ENCODE results near the gene KCNJ1. TPM values are rescaled to one million over a fixed set of nuclear protein-coding genes. Genes with fewer than 3 reads are reported as not detected.
A peak's percentile ranks its signal among the peaks of the same experiment; 100 is the strongest.

The KCNJ1 gene
- total and polyA plus RNA-seq, 10 donors = 0.02 to 0.09 (median 0.03) TPM; not detected in 7

DNA sequence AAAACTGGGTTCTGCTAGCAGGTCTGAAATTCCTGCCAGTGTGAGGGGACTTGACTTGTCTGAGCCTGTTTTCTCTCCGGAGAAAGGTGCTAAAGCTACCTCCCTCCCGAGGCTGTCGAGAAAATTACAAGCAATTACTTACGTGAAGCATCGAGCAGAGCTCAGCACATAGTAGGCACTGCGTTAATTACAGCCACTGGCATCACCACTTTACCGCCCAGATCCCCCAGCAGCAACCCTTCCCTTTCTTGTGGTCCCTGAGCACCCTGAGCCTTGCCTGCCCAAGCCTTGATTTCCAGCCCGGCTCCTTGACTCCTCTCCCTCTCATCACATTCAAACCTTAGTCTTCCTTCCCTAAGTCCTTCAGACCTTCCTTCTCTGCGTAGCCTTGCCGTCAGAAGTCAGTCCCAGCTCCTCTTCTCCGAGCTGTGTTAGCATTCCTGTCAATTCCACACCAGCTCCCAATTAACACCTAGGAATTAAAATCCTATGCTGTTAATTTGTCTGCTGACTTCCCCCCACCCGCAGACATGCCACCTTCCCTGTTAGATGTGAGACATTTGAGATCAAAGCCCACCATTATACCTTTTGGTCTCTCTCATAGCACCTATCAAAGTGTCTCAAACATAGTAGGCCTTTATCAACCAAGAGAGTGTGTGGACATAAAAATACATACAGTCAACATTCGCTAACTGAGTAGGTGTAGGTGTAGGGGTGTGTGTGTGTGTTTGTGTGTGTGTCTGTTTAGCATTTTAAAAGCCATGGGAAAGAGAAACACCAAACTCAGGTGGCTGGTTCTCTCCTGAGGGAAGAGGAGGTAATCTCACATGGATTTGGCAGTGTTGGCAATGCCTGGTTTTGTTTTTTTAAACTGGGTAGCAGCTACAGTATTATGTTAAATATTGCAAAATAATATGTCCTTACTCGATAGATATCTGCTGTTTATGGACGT is 21.2 kb upstream of the KCNJ1 start:
- WGBS, 5 donors = 85 to 93% (median 89%) methylated on average over 15 of the region's 15 CpGs
- Histone ChIP-seq H3K27ac (no peak overlapping the region), H3K27me3 (replicated peaks in 1 of 7) (peaks cover 0 to 81% (median 15%) of the 10 kb centered on the region in 7 donors), H3K4me1 (peaks cover 3 to 54% (median 30%) of the 10 kb centered on the region in 6 donors), H3K36me3 (no peaks in the 10 kb centered on the region), H3K4me3 (no peak overlapping the region), H3K9me3 (no peaks in the 10 kb centered on the region)
- no peak for DNase-seq
- intact Hi-C loops (cut with DNase I; ENCODE audit: low total_unique reads) = no loop called here
- TF ChIP-seq POLR2A (IDR thresholded peaks at IDR 0.05) = no peak
- TF ChIP-seq POLR2AphosphoS5 (IDR thresholded peaks at IDR 0.05) = no peak
- TF ChIP-seq, protein P1, sequence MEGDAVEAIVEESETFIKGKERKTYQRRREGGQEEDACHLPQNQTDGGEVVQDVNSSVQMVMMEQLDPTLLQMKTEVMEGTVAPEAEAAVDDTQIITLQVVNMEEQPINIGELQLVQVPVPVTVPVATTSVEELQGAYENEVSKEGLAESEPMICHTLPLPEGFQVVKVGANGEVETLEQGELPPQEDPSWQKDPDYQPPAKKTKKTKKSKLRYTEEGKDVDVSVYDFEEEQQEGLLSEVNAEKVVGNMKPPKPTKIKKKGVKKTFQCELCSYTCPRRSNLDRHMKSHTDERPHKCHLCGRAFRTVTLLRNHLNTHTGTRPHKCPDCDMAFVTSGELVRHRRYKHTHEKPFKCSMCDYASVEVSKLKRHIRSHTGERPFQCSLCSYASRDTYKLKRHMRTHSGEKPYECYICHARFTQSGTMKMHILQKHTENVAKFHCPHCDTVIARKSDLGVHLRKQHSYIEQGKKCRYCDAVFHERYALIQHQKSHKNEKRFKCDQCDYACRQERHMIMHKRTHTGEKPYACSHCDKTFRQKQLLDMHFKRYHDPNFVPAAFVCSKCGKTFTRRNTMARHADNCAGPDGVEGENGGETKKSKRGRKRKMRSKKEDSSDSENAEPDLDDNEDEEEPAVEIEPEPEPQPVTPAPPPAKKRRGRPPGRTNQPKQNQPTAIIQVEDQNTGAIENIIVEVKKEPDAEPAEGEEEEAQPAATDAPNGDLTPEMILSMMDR (IDR thresholded peaks at IDR 0.05 in 8 of 11, conservative IDR thresholded peaks at IDR 0.05 in 3 of 11) = no peak

DNA sequence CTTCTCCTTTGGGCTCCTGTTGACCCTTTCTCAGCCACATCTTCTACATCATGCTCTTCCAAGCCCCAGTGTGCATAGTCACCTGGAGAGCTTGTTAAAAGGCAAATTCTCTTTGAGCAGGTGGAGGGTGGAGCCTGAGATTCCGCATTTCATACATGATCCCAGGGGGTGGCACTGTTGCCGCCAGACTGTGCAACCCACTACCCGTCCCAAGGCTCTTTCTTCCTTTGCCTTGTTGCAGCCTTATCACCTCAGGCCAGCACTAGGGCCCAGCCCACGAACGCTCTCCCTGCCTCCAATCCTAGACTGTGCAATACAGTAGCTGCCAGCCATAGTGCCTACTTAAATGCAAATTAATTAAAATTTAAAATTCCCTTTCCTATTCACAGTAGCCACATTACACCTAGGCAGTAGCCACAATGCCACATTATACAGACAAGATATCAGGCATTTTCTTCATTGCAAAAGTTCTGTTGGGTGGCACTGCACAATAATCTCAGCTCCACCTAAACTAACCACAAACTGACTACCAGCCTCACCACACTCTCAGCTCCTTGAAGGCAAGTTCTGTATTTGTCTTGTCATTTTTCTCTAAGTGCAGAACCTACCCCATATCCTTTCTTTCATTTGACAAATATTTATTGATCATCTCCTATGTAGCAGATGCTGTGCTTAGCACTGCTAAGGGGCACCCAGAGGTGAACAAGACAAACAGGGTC is 19.5 kb upstream of the KCNJ1 start:
- Histone ChIP-seq H3K36me3 (no peaks in the 10 kb centered on the region), H3K9me3 (no peaks in the 10 kb centered on the region), H3K27ac (no peak overlapping the region), H3K27me3 (replicated peaks in 1 of 7) (peaks cover 0 to 84% (median 15%) of the 10 kb centered on the region in 7 donors), H3K4me3 (no peak overlapping the region), H3K4me1 (peaks cover 3 to 37% (median 15%) of the 10 kb centered on the region in 6 donors)
- no peak for DNase-seq
- intact Hi-C loops (cut with DNase I; ENCODE audit: low total_unique reads) = no loop called here
- 10 to 21% (median 16%) methylated on average over 5 of the region's 5 CpGs for WGBS, 5 donors
- TF ChIP-seq, protein P1 (IDR thresholded peaks at IDR 0.05 in 8 of 11, conservative IDR thresholded peaks at IDR 0.05 in 3 of 11) = peak in 2 of 11 experiments; percentile 20 to 31
- no peak for TF ChIP-seq POLR2A (IDR thresholded peaks at IDR 0.05)

DNA sequence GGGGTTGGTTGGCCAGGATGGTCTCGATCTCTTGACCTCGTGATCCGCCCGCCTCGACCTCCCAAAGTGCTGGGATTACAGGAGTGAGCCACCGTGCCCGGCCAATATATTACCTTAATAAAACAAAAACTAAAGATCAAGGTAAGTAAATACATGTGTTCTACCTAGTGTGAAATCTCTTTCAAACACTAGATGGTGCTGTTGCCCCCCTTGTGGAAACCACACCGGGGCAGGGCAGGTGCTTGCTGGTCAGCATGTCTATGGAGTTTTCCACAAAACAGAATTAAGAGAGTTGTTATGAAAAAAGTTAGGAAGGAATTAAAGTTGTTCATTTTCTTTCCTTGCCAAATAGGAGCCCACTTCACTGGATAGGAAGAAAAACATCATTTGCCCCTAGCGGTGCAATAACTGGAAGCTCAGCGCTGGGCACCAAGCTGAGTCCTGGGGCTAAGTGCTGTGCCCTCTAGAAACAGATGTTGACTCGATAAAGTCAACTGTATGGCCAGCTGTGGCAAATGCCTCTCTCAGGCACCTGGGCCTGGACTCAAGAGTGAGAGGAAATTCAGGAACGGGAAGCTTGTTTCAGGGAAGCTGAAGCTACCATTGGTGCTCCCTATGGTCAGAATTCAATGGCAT is 17.7 kb upstream of the KCNJ1 start:
- no peaks in the 10 kb centered on the region for H3K36me3 ChIP-seq
- peaks cover 0 to 81% (median 2%) of the 10 kb centered on the region in 7 donors for H3K27me3 ChIP-seq (replicated peaks in 1 of 7)
- intact Hi-C loops (cut with DNase I; ENCODE audit: low total_unique reads) = loop anchor here (2.0 kb wide), 1 partner anchor 72 kb away; no protein-coding TSS in a partner anchor
- H3K9me3 ChIP-seq = no peaks in the 10 kb centered on the region
- TF ChIP-seq, protein P1 (IDR thresholded peaks at IDR 0.05 in 8 of 11, conservative IDR thresholded peaks at IDR 0.05 in 3 of 11) = peak; percentile 63 to 87 (median 78)
- TF ChIP-seq POLR2A (IDR thresholded peaks at IDR 0.05) (no peak), POLR2AphosphoS5 (IDR thresholded peaks at IDR 0.05) (no peak)
- H3K4me3 ChIP-seq = no peak overlapping the region
- DNase-seq = no peak
- H3K4me1 ChIP-seq = peaks cover 0 to 19% (median 0%) of the 10 kb centered on the region in 6 donors
- 26 to 31% (median 28%) methylated on average over 12 of the region's 12 CpGs for WGBS, 5 donors
- H3K27ac ChIP-seq = no peak overlapping the region
